K562 (cell line): ENCODE measurements around the gene NEDD4. TPM values are rescaled to one million over a fixed set of nuclear protein-coding genes. Genes with fewer than 3 reads are reported as not detected.
A peak's percentile ranks its signal among the peaks of the same experiment; 100 is the strongest.

Experiments used
- CC2D1A ChIP-seq: fragments of 450-650 bp; IDR thresholded peaks from 2 replicates; pipeline ENCODE4 v1.6.1; 2017; ENCODE audit warnings: mild to moderate bottlenecking
- CCAR2 ChIP-seq: fragments of 200-400 bp; formaldehyde crosslinking; IDR thresholded peaks from 2 replicates; pipeline ENCODE4 v1.6.1; 2017; ENCODE audit warnings: mild to moderate bottlenecking, low read depth, low read length
- CUX1 ChIP-seq: fragments of 200-800 bp; sonication (Bioruptor generic); IDR thresholded peaks from 2 replicates; pipeline ENCODE4 v1.6.1; 2016; ENCODE audit warnings: missing genetic modification characterization, missing compliant biosample characterization
- DMBX1 ChIP-seq: fragments of 250-450 bp; sonication (Bioruptor Pico); IDR thresholded peaks from 2 replicates; pipeline ENCODE4 v1.8.0; 2022; ENCODE audit warnings: inconsistent platforms, mild to moderate bottlenecking, moderate library complexity, borderline replicate concordance
- ESRRB ChIP-seq: fragments of 250-450 bp; sonication (Bioruptor Pico); IDR thresholded peaks from 2 replicates; pipeline ENCODE4 v1.5.0; 2020; ENCODE audit warnings: mild to moderate bottlenecking, moderate library complexity, borderline replicate concordance
- FUS ChIP-seq: fragments of 200-400 bp; formaldehyde crosslinking; optimal IDR thresholded peaks from 2 replicates; pipeline ENCODE3; 2017; ENCODE audit warnings: low read depth, low read length
- HNRNPK ChIP-seq: fragments of 200-400 bp; formaldehyde crosslinking; IDR thresholded peaks from one replicate; pipeline ENCODE4 v1.6.1; 2018; ENCODE audit warnings: mild to moderate bottlenecking, low read depth, low read length; ENCODE audit not compliant: poor library complexity, severe bottlenecking
- KAT2B ChIP-seq: IDR thresholded peaks from one replicate; pipeline ENCODE4 v1.6.1; 2012; ENCODE audit warnings: low read depth, mild to moderate bottlenecking, control low read depth, inconsistent platforms, low read length, moderate library complexity
- KDM1A ChIP-seq, 2 experiments: fragments of 450-650 bp; IDR thresholded peaks; 2 replicates each; pipeline ENCODE4 v1.6.1; 2016; ENCODE audit warnings: mild to moderate bottlenecking in 2 of 2
- MXD1 ChIP-seq: fragments of 250-450 bp; sonication (Bioruptor Pico); IDR thresholded peaks from 2 replicates; pipeline ENCODE4 v1.8.0; 2021; ENCODE audit warnings: borderline replicate concordance, mild to moderate bottlenecking, moderate library complexity; ENCODE audit not compliant: poor library complexity, severe bottlenecking
- MYNN ChIP-seq, 2 experiments: sonication (generic); formaldehyde crosslinking in 1 of 2; IDR thresholded peaks; 2 replicates each; pipeline versions ENCODE4 v1.5.0 to v1.6.1; 2016 to 2020; ENCODE audit warnings: antibody characterized with exemption in 1 of 2, missing genetic modification reagents in 1 of 2
- NBN ChIP-seq: fragments of 450-650 bp; IDR thresholded peaks from 2 replicates; pipeline ENCODE4 v1.6.1; 2016; ENCODE audit warnings: low read depth, mild to moderate bottlenecking
- NFYB ChIP-seq: IDR thresholded peaks from 2 replicates; pipeline ENCODE4 v1.6.1; 2011; ENCODE audit warnings: mild to moderate bottlenecking, moderate library complexity; ENCODE audit not compliant: insufficient read length; ENCODE audit errors: extremely low read depth
- NR1H2 ChIP-seq: sonication (generic); formaldehyde crosslinking; IDR thresholded peaks from 2 replicates; pipeline ENCODE4 v1.4.0; 2020; ENCODE audit warnings: mild to moderate bottlenecking, missing genetic modification reagents
- RBM14 ChIP-seq: fragments of 200-400 bp; formaldehyde crosslinking; IDR thresholded peaks from 2 replicates; pipeline ENCODE4 v1.6.1; 2018; ENCODE audit warnings: low read depth, mild to moderate bottlenecking, low read length, moderate library complexity, borderline replicate concordance; ENCODE audit not compliant: insufficient read depth
- SNIP1 ChIP-seq: fragments of 450-650 bp; IDR thresholded peaks from 2 replicates; pipeline ENCODE4 v1.7.1; 2017; ENCODE audit warnings: low read depth, mild to moderate bottlenecking
- SOX6 ChIP-seq: fragments of 450-650 bp; IDR thresholded peaks from 2 replicates; pipeline ENCODE4 v1.6.1; 2014; ENCODE audit warnings: mild to moderate bottlenecking
- TFAM ChIP-seq: fragments of 250-450 bp; sonication (Bioruptor Pico); conservative IDR thresholded peaks from 2 replicates; pipeline ENCODE4 v1.5.0; 2021; ENCODE audit warnings: mild to moderate bottlenecking, moderate library complexity
- TRIM28 ChIP-seq: fragments of 450-650 bp; IDR thresholded peaks from 2 replicates; pipeline ENCODE4 v1.6.1; 2017
- ZNF121 ChIP-seq: sonication (generic); formaldehyde crosslinking; conservative IDR thresholded peaks from 2 replicates; pipeline ENCODE4 v1.8.0; 2022; ENCODE audit warnings: missing genetic modification reagents
- ZNF41 ChIP-seq: fragments of 250-450 bp; sonication (Bioruptor Pico); conservative IDR thresholded peaks from 2 replicates; pipeline ENCODE4 v1.4.0; 2020; ENCODE audit warnings: mild to moderate bottlenecking
- ZNF740 ChIP-seq, 3 experiments: fragments of 200-800 bp in 1 of 3; sonication (Bioruptor generic) in 1 of 3; sonication (generic) in 1 of 3; formaldehyde crosslinking in 1 of 3; IDR thresholded peaks; 2 replicates each; pipeline versions ENCODE4 v1.6.1 to v1.8.0; 2016 to 2022; ENCODE audit warnings: mild to moderate bottlenecking in 2 of 3, missing compliant biosample characterization in 2 of 3, missing genetic modification characterization in 2 of 3, missing genetic modification reagents in 1 of 3
- polyA plus RNA-seq, 8 experiments: library from polyadenylated mRNA; depleted of rRNA in 4 of 8; stranded (reverse) in 5 of 8; unstranded in 3 of 8; fragments of >200 nt; fragmentation: Nextera tagmentation in 2 of 8; fragmentation: Illumina TruSeq in 1 of 8; extraction: Ambion mirVana in 2 of 8; extraction: Trizol in 1 of 8; gene quantifications; 2 replicates each; pipeline versions ENCODE4 v1.2.1 to v1.2.3, GENCODE V29; 2011 to 2014; ENCODE audit warnings: inconsistent platforms in 1 of 8, missing spikeins in 1 of 8
- total RNA-seq, 7 experiments: library from RNA; depleted of rRNA in 6 of 7; stranded (reverse); fragments of >200 nt in 6 of 7; fragmentation: Illumina TruSeq in 2 of 7; extraction: Trizol in 2 of 7; gene quantifications; 2 replicates each; pipeline versions ENCODE4 v1.2.1 to v1.2.3, GENCODE V29; 2011 to 2021; ENCODE audit warnings: low replicate concordance in 1 of 7

NEDD4 gene
- total and polyA plus RNA-seq, 9 of the 15 experiments (the other 6 are each of a cell fraction or from before 2014, with no cell fraction given): 7.2 to 23.7 (median 17.3) TPM

GRCh38 chr15:55993804-55994560, 570 bp upstream of the NEDD4 start (continued):
- no peak for TF ChIP-seq CCAR2
- TF ChIP-seq RBM14: no peak
- no peak for TF ChIP-seq SNIP1
- no peak for TF ChIP-seq ZNF41 (CRISPR knock-in tag)
- TF ChIP-seq DMBX1 (CRISPR knock-in tag): no peak
- TF ChIP-seq NFYB: no peak
- TF ChIP-seq MYNN (IDR thresholded peaks at IDR 0.05): no peak
- TF ChIP-seq MYNN (CRISPR knock-in tag; IDR thresholded peaks at IDR 0.05): no peak
- TF ChIP-seq HNRNPK: no peak
- TF ChIP-seq ZNF121 (CRISPR knock-in tag): no peak
- TF ChIP-seq TRIM28: no peak
- TF ChIP-seq FUS: no peak
- no peak for TF ChIP-seq SOX6
- TF ChIP-seq CC2D1A: no peak
- no peak for TF ChIP-seq TFAM (CRISPR knock-in tag)
- no peak for TF ChIP-seq KAT2B
- no peak for TF ChIP-seq CUX1 (CRISPR knock-in tag)
- no peak for TF ChIP-seq ZNF740 (CRISPR knock-in tag; IDR thresholded peaks at IDR 0.05)
- TF ChIP-seq ZNF740 (tag; IDR thresholded peaks at IDR 0.05): no peak
- TF ChIP-seq NR1H2 (CRISPR knock-in tag): no peak
- no peak for TF ChIP-seq MXD1 (CRISPR knock-in tag)
- no peak for TF ChIP-seq ESRRB (CRISPR knock-in tag)
- no peak for TF ChIP-seq KDM1A (IDR thresholded peaks at IDR 0.05)
- TF ChIP-seq NBN: 0 out of 2 replicates have a peak, but pooled peaks have one; percentile 28
